Nephron progenitor cell (in vitro differentiated cells): ENCODE data around the gene LCT.
"Not testable (repeated sequence)": the region's sequence is repeated elsewhere in the genome, so short reads cannot be mapped to it uniquely, and the experiment has no call there.

ENCODE experiments used
- DNase-seq: peaks from one replicate; pipeline ENCODE4 v3.0.0; 2021
- H3K27ac Mint-ChIP-seq: 2 replicates; pipeline ENCODE4 v1.8.0; 2021; ENCODE audit warnings: mild to moderate bottlenecking, moderate library complexity, mixed read lengths
- H3K27me3 Mint-ChIP-seq: 2 replicates; pipeline ENCODE4 v1.8.0; 2021; ENCODE audit warnings: mild to moderate bottlenecking, low read depth, mixed read lengths; ENCODE audit not compliant: poor library complexity
- H3K36me3 Mint-ChIP-seq: 2 replicates; pipeline ENCODE4 v1.8.0; 2021; ENCODE audit warnings: low read depth, mixed read lengths
- H3K4me1 Mint-ChIP-seq: 2 replicates; pipeline ENCODE4 v1.8.0; 2021; ENCODE audit warnings: mixed read lengths
- H3K4me3 Mint-ChIP-seq: 2 replicates; pipeline ENCODE4 v1.8.0; 2021; ENCODE audit warnings: mild to moderate bottlenecking, moderate library complexity, mixed read lengths
- H3K9me3 Mint-ChIP-seq: 2 replicates; pipeline ENCODE4 v1.8.0; 2021; ENCODE audit warnings: mild to moderate bottlenecking, moderate library complexity, mixed read lengths
- CTCF ChIP-seq: fragments of 200-600 bp; sonication (generic); IDR thresholded peaks from 2 replicates; pipeline ENCODE4 v1.5.0; 2021; ENCODE audit warnings: antibody characterized with exemption

LCT gene

GRCh38 chr2:135812907-135813511, 24.0 kb downstream of the LCT start:
- Mint-ChIP-seq H3K36me3 (no peaks in the 10 kb centered on the region), H3K27me3 (peaks cover 12% of the 10 kb centered on the region), H3K4me1 (no peaks in the 10 kb centered on the region), H3K27ac (no peak overlapping the region), H3K4me3 (no peak overlapping the region), H3K9me3 (no peaks in the 10 kb centered on the region)
- TF ChIP-seq CTCF, result no peak
- no peak for DNase-seq

- not testable (repeated sequence) for H3K27me3 Mint-ChIP-seq, H3K4me1 Mint-ChIP-seq, H3K27ac Mint-ChIP-seq, H3K9me3 Mint-ChIP-seq, H3K4me3 Mint-ChIP-seq, H3K36me3 Mint-ChIP-seq, DNase-seq
Measured at GRCh38 chr2:135807874-135808273, 29.1 kb downstream of the LCT start.

GRCh38 chr2:135803278-135803677, 33.7 kb downstream of the LCT start:
- peaks cover 5% of the 10 kb centered on the region for H3K36me3 Mint-ChIP-seq
- H3K4me1 Mint-ChIP-seq, result no peaks in the 10 kb centered on the region
- H3K27me3 Mint-ChIP-seq, result peaks cover 6% of the 10 kb centered on the region
- no peak for TF ChIP-seq CTCF
- H3K4me3 Mint-ChIP-seq, result no peak overlapping the region
- H3K9me3 Mint-ChIP-seq, result peaks cover 11% of the 10 kb centered on the region
- H3K27ac Mint-ChIP-seq, result no peak overlapping the region
- DNase-seq, result no peak

GRCh38 chr2:135802350-135802749, 34.6 kb downstream of the LCT start:
- H3K9me3 Mint-ChIP-seq, result peaks cover 11% of the 10 kb centered on the region
- H3K27me3 Mint-ChIP-seq, result peaks cover 6% of the 10 kb centered on the region
- TF ChIP-seq CTCF, result no peak
- no peak overlapping the region for H3K27ac Mint-ChIP-seq
- no peak for DNase-seq
- no peak overlapping the region for H3K4me3 Mint-ChIP-seq
- H3K36me3 Mint-ChIP-seq, result peaks cover 5% of the 10 kb centered on the region
- H3K4me1 Mint-ChIP-seq, result no peaks in the 10 kb centered on the region

GRCh38 chr2:135800513-135801460, 36.2 kb downstream of the LCT start:
- Mint-ChIP-seq H3K27me3 (peaks cover 6% of the 10 kb centered on the region), H3K9me3 (peaks cover 11% of the 10 kb centered on the region), H3K36me3 (peaks cover 5% of the 10 kb centered on the region), H3K4me1 (no peaks in the 10 kb centered on the region), H3K4me3 (no peak overlapping the region), H3K27ac (no peak overlapping the region)
- no peak for DNase-seq
- no peak for TF ChIP-seq CTCF

- Mint-ChIP-seq H3K9me3 (peaks cover 11% of the 10 kb centered on the region), H3K36me3 (peaks cover 5% of the 10 kb centered on the region), H3K4me3 (no peak overlapping the region), H3K27ac (no peak overlapping the region), H3K4me1 (no peaks in the 10 kb centered on the region), H3K27me3 (peaks cover 6% of the 10 kb centered on the region)
- no peak for DNase-seq
- TF ChIP-seq CTCF, result no peak
Measured at GRCh38 chr2:135799738-135800137, 37.2 kb downstream of the LCT start.
